Vagina (tissue), 2 donors: ENCODE measurements around the gene RPL10A.
"Not testable (repeated sequence)": the region's sequence is repeated elsewhere in the genome, so short reads cannot be mapped to it uniquely, and the experiment has no call there.

ENCODE experiments used
- POLR2A ChIP-seq, 2 donors: fragments of 450-650 bp; IDR thresholded peaks; one replicate each; pipeline ENCODE4 v1.6.1; 2017; ENCODE audit warnings: antibody characterized with exemption in 2 of 2, mild to moderate bottlenecking in 2 of 2, moderate library complexity in 2 of 2
- POLR2AphosphoS5 ChIP-seq, 2 donors: sonication (generic); formaldehyde crosslinking; IDR thresholded peaks; one replicate each; pipeline ENCODE4 v1.9.0; 2017; ENCODE audit warnings: antibody characterized with exemption in 2 of 2, mild to moderate bottlenecking in 2 of 2, low read depth in 1 of 2; ENCODE audit not compliant: insufficient read depth in 1 of 2
- TF ChIP-seq, protein P1 (sequence below), 3 experiments: fragments of 450-650 bp in 2 of 3; fragments of 200-600 bp in 1 of 3; sonication (generic) in 1 of 3; IDR thresholded peaks; one replicate each; pipeline ENCODE4 v1.5.1; 2017 to 2019; ENCODE audit warnings: antibody characterized with exemption in 3 of 3, mild to moderate bottlenecking in 2 of 3, moderate library complexity in 2 of 3

DNA sequence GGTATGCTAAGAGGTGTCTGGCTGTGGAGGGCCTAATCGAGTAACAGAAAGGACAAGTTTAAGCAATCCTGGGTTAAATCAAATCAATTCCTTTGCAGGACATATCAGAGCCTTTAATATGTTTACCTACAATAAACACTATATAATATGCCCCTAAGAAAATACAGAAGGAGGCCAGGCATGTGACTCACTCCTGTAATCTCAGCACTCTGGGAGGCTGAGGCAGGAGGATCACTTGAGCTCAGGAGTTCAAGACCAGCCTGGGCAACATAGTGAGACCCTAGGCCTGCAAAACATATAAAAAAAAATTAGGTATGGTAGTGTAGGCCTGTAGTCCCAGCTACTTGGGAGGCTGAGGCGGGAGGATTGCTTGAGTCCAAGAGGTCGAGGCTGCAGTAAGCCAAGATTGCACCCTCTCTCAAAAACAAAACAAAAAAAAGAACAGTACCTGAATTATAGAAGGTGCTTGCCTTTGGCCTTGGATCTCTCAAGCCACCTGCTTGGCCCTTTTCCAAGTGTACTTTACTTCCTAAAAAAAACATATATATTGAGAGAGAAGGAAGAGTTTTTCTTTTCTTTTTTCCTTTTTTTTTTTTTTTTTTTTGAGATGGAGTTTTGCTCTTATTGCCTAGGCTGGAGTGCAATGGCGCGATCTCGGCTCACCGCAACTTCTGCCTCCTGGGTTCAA lies 29.7 kb upstream of the RPL10A start:
- TF ChIP-seq, protein P1, sequence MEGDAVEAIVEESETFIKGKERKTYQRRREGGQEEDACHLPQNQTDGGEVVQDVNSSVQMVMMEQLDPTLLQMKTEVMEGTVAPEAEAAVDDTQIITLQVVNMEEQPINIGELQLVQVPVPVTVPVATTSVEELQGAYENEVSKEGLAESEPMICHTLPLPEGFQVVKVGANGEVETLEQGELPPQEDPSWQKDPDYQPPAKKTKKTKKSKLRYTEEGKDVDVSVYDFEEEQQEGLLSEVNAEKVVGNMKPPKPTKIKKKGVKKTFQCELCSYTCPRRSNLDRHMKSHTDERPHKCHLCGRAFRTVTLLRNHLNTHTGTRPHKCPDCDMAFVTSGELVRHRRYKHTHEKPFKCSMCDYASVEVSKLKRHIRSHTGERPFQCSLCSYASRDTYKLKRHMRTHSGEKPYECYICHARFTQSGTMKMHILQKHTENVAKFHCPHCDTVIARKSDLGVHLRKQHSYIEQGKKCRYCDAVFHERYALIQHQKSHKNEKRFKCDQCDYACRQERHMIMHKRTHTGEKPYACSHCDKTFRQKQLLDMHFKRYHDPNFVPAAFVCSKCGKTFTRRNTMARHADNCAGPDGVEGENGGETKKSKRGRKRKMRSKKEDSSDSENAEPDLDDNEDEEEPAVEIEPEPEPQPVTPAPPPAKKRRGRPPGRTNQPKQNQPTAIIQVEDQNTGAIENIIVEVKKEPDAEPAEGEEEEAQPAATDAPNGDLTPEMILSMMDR (IDR thresholded peaks at IDR 0.05), result not testable (repeated sequence)
- TF ChIP-seq POLR2A (IDR thresholded peaks at IDR 0.05); POLR2AphosphoS5 (IDR thresholded peaks at IDR 0.05; ENCODE audit: insufficient read depth in 1 of 2, low read depth in 1 of 2): not testable (repeated sequence)
